ENCODE measurements around the gene UVSSA. TPM values are rescaled to one million over a fixed set of nuclear protein-coding genes. Genes with fewer than 3 reads are reported as not detected.

The UVSSA gene
- polyA plus RNA-seq, 1 of the 3 experiments (the other 2 are of a cell fraction) = 14.9 TPM

- TF ChIP-seq REST (IDR thresholded peaks at IDR 0.05; ENCODE audit: low read depth, low read length) = no peak
- TF ChIP-seq JUND (IDR thresholded peaks at IDR 0.05) = no peak
- no peak for TF ChIP-seq NRF1 (IDR thresholded peaks at IDR 0.05; ENCODE audit: low read depth, low read length)
- no peak for TF ChIP-seq MXI1 (IDR thresholded peaks at IDR 0.05; ENCODE audit: low read depth, low read length)
Observed at GRCh38 chr4:1317177-1318045, 29.6 kb upstream of the UVSSA start (continued).

DNA sequence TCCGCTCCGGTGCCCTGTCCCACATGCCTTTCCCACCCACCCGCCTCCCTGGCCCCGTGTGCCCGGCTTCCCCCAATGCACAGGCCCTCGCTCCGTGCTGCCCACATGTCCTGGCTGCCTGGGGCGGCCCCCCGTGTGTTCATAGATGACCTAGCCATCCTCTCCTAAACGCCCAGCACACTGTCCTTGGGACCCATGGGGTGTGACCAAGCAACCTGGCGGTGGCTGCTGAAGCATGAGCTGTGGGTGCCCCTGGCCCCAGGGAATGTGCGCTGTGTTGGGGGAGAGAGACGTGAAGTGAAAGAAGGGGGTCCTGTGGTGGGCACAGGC lies 29.0 kb upstream of the UVSSA start:
- H3F3A ChIP-seq (replicated peaks; ENCODE audit: insufficient read depth) = peaks cover 39% of the 10 kb centered on the region
- peaks cover 47% of the 10 kb centered on the region; the same call in 1 of the 2 replicates for H3K79me2 ChIP-seq (ENCODE audit: insufficient read depth)
- no peaks in the 10 kb centered on the region for H3K4me1 ChIP-seq (ENCODE audit: control insufficient read depth in 1 of 2, insufficient read depth in 2 of 2, low read depth in 1 of 2, low read length in 1 of 2)
- peaks cover 41 to 54% of the 10 kb centered on the region in 2 experiments for H3K36me3 ChIP-seq (replicated peaks in 1 of 2; ENCODE audit: control insufficient read depth in 1 of 2, insufficient read depth in 2 of 2, low read length in 1 of 2)
- TF ChIP-seq TEAD4 (IDR thresholded peaks at IDR 0.05; ENCODE audit: borderline replicate concordance, insufficient read depth) (no peak), RCOR1 (IDR thresholded peaks at IDR 0.05; ENCODE audit: low read length) (no peak), TAF1 (IDR thresholded peaks at IDR 0.05; ENCODE audit: borderline replicate concordance, low read depth, low read length) (no peak), TCF12 (IDR thresholded peaks at IDR 0.05) (no peak), YY1 (IDR thresholded peaks at IDR 0.05; ENCODE audit: low read depth) (no peak), NRF1 (IDR thresholded peaks at IDR 0.05; ENCODE audit: low read depth, low read length) (no peak), JUND (IDR thresholded peaks at IDR 0.05) (no peak), REST (IDR thresholded peaks at IDR 0.05; ENCODE audit: low read depth, low read length) (no peak), EP300 (IDR thresholded peaks at IDR 0.05; ENCODE audit: borderline replicate concordance in 1 of 2, low read depth in 1 of 2, low read length in 1 of 2) (no peak), GATA2 (CRISPR knock-in tag; IDR thresholded peaks at IDR 0.05) (no peak)
- TF ChIP-seq, protein P1, sequence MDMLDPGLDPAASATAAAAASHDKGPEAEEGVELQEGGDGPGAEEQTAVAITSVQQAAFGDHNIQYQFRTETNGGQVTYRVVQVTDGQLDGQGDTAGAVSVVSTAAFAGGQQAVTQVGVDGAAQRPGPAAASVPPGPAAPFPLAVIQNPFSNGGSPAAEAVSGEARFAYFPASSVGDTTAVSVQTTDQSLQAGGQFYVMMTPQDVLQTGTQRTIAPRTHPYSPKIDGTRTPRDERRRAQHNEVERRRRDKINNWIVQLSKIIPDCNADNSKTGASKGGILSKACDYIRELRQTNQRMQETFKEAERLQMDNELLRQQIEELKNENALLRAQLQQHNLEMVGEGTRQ (IDR thresholded peaks at IDR 0.05; ENCODE audit: borderline replicate concordance, low read depth, low read length) = no peak
- no peak overlapping the region for H3K4me2 ChIP-seq
- ChIA-PET CTCF (interaction anchor here (1.2 kb wide), 1 partner anchor 9 kb away, joined by 3 read pairs; no protein-coding TSS in a partner anchor), POLR2A (no interaction called here)
- H3K9ac ChIP-seq = no peak overlapping the region
- H3K9me2 ChIP-seq = no peaks in the 10 kb centered on the region
- no peak overlapping the region for H3K4me3 ChIP-seq (ENCODE audit: low read depth in 2 of 2, low read length in 1 of 2)
- H3K27me3 ChIP-seq (ENCODE audit: insufficient read depth) = no peaks in the 10 kb centered on the region
- H3K27ac ChIP-seq (ENCODE audit: low read depth in 2 of 2, low read length in 1 of 2) = no peak overlapping the region
- no peaks in the 10 kb centered on the region for H3K9me3 ChIP-seq
- no peak overlapping the region for H2AFZ ChIP-seq (ENCODE audit: low read depth)
- no peak for DNase-seq
- H4K20me1 ChIP-seq (ENCODE audit: insufficient read depth) = no peaks in the 10 kb centered on the region
- WGBS (ENCODE audit: low lambda C conversion rate) = 98% methylated on average over 12 of the region's 13 CpGs

Data from SK-N-SH (cell line).